Central memory CD4-positive, alpha-beta T cell (primary cell): ENCODE data around the gene CTNNA2.

Experiments
- DNase-seq: peaks from one replicate; pipeline ENCODE4 v3.0.0; 2022

The CTNNA2 gene

GRCh38 chr2:80302001-80302313 lies 789.1 kb downstream of the CTNNA2 start:
- no peak for DNase-seq

GRCh38 chr2:80302314-80303005 lies 789.6 kb downstream of the CTNNA2 start:
- DNase-seq, result no peak

- no peak for DNase-seq
Observed at GRCh38 chr2:80303006-80303908, 790.4 kb downstream of the CTNNA2 start.

- no peak for DNase-seq
Observed at GRCh38 chr2:80303909-80304837, 791.3 kb downstream of the CTNNA2 start, which contains the start of gene LRRTM1. Gene LRRTM1 (minus strand): TSS chr2:80304752. CDS start chr2:80303819, 933 bp downstream.

GRCh38 chr2:80311304-80311703 lies 798.5 kb downstream of the CTNNA2 start:
- no peak for DNase-seq

GRCh38 chr2:80312282-80312839 lies 799.5 kb downstream of the CTNNA2 start:
- DNase-seq, result no peak

GRCh38 chr2:80322311-80322920 lies 809.6 kb downstream of the CTNNA2 start:
- no peak for DNase-seq

GRCh38 chr2:80322958-80323357 lies 810.1 kb downstream of the CTNNA2 start:
- no peak for DNase-seq

GRCh38 chr2:80323610-80324009 lies 810.8 kb downstream of the CTNNA2 start:
- no peak for DNase-seq

GRCh38 chr2:80324525-80324924 lies 811.7 kb downstream of the CTNNA2 start:
- DNase-seq, result no peak

GRCh38 chr2:80326214-80326613 lies 813.4 kb downstream of the CTNNA2 start:
- DNase-seq, result no peak

GRCh38 chr2:80326861-80327260 lies 814.0 kb downstream of the CTNNA2 start:
- no peak for DNase-seq

GRCh38 chr2:80328159-80328571 lies 815.3 kb downstream of the CTNNA2 start:
- no peak for DNase-seq

GRCh38 chr2:80329491-80329890 lies 816.6 kb downstream of the CTNNA2 start:
- no peak for DNase-seq

GRCh38 chr2:80330527-80331450 lies 817.9 kb downstream of the CTNNA2 start:
- no peak for DNase-seq

- no peak for DNase-seq
Observed at GRCh38 chr2:80333886-80334285, 821.0 kb downstream of the CTNNA2 start.

GRCh38 chr2:80335411-80335810 lies 822.6 kb downstream of the CTNNA2 start:
- no peak for DNase-seq

GRCh38 chr2:80338794-80339193 lies 825.9 kb downstream of the CTNNA2 start:
- no peak for DNase-seq

- DNase-seq, result no peak
Observed at GRCh38 chr2:80340022-80340421, 827.2 kb downstream of the CTNNA2 start.

GRCh38 chr2:80348078-80348477 lies 835.2 kb downstream of the CTNNA2 start:
- DNase-seq, result no peak

- no peak for DNase-seq
Observed at GRCh38 chr2:80348953-80349352, 836.1 kb downstream of the CTNNA2 start.
